ENCODE data around the gene KIF19.

KIF19 gene

DNA sequence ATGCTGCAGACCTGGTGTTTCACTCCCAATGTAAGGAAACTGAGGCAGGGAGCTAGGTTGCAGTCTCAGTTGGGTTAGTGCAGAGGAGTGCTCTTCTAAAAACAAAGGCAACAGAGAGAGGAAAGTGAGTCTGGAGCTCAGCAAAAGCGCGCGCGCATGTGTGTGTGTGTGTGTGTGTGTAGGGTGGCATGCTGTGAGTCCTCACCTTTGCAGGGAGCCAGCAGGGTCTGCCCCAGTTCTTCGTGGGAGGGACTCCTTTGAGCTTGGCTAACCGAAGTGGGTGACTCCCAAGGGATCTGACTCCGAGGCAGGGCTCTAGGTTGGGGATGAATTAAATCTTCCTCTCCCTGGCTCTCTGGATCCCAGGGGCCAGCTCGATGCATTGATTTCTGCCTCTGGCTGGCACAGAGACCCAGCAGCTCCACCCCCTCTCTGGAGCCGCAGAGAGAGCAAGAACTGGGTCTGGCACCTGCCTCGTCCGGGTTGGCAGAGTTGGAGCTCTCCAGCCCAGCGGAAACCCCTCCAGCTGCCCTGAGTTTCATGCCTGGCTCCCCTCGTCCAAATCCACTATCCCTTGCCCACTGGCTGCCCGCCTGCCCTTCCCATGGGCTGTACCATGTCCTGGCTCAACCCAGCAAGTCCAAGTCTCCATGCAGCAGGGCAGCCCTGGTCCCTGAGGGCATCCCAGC is 36.9 kb downstream of the KIF19 start:
- DNase-seq (ENCODE audit: low read depth): no peak

DNA sequence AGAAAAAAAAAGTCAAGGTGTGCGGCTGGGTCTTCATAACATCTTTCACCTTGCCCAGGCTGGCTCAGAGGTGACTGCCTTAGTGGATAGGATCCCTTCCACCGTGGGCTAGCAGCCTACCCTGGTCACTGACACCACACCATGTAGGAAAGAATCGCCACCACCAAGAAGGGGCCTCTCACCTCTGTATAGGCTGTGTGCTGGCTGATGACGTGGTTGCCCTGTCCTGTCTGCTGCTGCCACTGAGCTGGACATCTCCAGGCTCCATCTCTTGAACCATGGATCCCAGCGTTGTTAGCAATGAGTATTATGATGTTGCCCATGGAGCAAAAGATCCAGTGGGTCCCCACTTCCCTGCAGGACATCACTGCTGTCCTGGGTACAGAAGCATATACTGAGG is 41.2 kb downstream of the KIF19 start, which contains the start of gene GPR142:
TSS of gene GPR142 (plus strand) at position 301 of the 400 bp plus-strand sequence. CDS start 2,035 bp downstream, outside the sequence.
- no peak for DNase-seq (ENCODE audit: low read depth)

DNA sequence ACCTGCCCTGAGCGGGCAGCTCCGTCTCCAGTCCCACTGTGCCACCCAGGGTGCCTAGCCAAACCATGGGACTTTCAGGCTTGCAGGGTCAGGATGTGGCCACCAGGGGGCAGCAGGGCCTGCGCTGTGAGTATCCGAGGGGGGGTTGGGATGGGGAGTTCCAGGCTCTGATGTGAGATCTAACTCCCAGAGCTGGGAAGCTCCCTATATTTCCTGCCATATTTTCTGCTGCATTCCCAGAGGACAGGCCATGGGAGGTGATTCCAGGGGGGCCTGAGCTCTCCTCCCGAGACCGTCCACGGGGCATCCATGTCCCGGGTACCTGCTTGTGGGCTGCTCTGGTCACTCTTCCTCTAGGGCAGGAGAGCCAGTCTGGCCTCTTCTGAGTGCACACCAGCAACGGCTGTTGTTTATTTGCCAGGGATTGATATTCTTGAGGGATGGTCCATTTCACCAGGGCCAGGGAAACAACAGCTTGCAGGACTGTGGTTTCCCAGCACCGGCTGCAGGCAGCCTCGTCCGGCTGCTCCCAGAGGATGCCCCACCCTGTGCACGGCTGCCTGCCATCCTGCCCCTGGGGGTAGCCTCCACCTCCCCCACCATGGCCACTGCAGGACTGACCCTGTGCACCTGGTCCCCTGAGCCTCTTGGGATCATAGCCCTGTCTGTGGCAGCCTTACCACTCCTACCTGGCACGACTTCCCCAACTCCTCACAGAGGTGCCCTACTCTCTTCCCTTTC is 42.5 kb downstream of the KIF19 start:
- no peak for DNase-seq (ENCODE audit: low read depth)

DNA sequence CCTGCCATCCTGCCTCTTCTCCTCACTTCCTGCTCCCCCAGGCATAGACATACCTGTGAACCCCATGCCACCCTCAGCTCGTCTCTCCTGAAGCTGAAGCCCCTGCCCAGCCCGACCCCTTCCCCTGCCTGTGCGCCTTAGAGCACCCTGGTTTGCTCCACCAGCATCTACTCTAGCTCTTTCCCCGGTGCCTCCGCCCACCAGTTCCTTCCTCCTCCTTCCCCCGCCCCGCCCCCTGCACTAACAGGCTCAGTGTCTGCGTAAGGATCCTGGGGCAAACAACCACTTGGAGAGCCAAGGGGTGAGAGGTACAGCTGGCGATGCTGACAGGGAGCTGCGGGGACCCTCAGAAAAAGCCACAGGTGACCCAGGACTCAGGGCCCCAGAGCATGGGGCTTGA is 43.2 kb downstream of the KIF19 start:
- no peak for DNase-seq (ENCODE audit: low read depth)

DNA sequence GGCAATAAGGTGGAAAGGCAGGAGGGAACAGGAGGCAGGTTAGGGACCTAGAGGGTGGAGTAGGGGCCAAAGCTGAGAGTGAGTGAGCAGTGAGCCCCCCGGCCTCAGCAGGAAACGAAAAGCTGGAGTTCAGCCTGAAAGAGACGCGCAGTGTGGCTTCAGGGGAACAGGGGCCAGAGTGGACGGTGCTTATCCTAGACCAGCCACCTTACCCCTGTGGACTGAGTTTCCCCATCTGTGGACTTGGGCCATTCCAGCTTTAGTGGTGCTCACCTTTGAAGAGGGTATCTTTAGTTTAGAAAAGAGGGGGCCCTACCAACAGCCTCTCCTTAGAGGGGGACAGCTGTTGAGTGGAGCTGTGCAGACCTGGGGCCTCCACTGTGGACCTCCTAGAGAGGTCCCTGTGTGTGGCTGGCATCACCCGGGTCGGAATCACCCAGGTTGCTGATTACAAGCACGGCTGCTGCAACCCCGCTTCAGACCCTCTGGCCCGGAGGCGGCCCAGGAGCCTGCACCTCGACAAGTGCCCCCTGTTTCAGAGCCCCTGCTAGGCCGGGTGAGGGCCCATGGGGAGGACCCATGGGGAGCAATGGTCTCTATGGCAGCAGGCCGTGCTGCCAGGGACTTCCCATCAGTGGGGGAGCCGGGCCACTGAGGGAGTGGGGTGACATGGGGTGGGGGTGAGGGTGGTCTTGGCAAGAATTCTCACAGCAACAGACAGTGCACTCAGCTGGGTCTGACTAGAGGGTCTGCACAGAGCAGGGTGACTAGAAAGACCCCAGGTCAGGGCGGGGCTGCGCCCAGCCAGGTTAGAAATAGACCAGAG is 43.9 kb downstream of the KIF19 start:
- DNase-seq (ENCODE audit: low read depth): no peak

DNA sequence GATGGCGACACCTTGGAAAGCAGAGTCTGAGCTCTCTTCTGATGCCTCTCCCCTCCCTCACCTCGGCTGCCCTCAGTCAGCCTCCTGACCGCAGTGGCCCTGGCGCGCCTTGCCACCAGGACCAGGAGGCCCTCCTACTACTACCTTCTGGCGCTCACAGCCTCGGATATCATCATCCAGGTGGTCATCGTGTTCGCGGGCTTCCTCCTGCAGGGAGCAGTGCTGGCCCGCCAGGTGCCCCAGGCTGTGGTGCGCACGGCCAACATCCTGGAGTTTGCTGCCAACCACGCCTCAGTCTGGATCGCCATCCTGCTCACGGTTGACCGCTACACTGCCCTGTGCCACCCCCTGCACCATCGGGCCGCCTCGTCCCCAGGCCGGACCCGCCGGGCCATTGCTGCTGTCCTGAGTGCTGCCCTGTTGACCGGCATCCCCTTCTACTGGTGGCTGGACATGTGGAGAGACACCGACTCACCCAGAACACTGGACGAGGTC is 45.7 kb downstream of the KIF19 start:
- DNase-seq (ENCODE audit: low read depth): no peak

DNA sequence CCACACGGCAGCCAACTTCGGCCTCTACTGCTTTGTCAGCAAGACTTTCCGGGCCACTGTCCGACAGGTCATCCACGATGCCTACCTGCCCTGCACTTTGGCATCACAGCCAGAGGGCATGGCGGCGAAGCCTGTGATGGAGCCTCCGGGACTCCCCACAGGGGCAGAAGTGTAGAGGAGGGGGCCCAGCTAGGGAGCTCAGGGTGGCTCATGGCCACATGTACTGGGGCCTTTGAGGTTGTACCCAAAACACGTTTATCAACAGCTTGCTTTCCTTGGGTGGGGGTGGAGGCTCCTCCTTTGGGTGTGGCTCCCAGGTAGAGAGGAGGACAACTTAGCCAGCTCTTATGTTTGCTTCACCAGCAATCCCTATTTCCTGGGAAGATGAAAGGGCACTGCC is 46.4 kb downstream of the KIF19 start:
- DNase-seq (ENCODE audit: low read depth): no peak

DNA sequence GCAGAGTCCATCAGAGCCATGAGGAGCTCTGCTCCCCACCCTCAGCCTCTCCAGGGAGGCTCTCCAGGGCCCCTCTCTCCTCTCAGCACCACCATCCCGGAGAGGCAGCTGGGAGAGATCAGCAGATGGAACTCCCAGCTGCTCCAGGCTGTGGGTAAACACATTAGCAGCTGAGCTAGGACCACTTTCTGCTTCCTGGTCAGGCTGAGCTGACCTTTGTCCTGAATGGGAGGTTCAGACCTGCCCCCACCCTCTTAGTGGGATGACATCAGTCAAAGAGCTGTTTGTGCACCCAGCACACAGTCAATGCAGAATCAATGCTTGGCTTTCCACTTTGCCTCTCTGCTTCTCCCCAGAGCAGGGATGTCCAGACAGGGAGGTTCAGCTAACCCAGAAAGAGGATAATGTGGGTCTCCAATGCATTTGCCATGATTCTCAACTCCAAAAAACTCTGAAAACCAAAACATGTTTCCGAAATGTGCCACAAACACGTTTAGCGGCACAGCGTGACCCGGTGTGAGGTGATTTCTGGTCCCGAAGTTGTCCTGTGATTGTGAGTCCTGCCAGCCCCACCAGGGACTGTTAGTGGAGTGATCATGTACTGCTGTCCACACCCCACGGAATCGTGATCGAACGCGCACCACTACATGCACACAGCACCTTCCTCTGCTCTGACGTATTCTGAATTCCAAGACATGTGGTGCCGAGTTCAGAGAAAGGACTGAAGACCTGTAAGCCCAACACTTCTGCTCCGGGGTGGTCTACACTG is 48.0 kb downstream of the KIF19 start:
- no peak for DNase-seq (ENCODE audit: low read depth)

DNA sequence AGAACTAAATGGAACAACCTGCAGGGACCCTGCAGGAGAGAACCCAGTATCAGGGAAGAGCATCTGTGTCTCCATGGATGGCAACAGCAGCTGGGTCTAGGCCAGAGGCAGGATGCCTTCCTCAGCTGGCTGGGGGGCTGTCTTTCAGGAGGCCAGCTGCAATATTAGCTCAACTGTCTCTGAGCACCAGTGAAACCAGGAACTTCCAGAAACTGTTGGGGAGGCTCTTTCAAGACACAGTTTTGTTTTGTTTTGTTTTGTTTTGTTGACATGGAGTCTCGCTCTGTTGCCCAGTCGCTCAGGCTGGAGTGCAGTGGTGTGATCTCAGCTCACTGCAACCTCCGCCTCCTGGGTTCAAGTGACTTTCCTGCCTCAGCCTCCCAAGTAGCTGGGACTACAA is 48.8 kb downstream of the KIF19 start:
- DNase-seq (ENCODE audit: low read depth): no peak

DNA sequence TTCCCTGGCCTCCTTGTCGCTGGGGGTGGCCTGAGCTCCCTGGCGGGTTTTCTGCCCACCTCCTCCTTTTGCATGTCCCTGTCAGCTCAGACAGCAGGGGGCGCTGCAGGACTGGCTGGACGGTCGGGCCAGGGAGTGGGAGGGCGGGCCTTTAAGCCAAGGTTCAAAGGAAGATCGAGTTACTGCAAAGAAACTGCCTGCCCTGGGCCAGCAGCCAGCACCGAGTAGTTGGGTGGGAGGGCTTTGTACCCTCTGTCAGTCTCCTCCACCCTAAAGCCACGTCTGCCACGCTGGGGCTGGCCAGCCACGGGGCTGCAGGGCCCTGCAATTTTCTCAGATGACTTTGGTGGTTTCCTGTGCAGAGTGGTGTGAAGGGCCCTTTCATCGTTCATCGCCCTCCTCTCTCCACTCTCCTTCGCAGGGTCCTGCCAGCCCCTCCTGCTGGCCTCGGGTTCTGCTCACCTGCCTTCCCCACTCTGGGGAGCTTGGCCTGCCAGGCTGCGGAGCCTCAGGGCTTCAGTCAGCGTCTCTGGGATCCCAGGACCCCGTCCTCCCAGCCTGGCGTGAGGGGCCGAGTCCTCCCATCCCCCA is 53.6 kb downstream of the KIF19 start:
- DNase-seq (ENCODE audit: low read depth): no peak

DNA sequence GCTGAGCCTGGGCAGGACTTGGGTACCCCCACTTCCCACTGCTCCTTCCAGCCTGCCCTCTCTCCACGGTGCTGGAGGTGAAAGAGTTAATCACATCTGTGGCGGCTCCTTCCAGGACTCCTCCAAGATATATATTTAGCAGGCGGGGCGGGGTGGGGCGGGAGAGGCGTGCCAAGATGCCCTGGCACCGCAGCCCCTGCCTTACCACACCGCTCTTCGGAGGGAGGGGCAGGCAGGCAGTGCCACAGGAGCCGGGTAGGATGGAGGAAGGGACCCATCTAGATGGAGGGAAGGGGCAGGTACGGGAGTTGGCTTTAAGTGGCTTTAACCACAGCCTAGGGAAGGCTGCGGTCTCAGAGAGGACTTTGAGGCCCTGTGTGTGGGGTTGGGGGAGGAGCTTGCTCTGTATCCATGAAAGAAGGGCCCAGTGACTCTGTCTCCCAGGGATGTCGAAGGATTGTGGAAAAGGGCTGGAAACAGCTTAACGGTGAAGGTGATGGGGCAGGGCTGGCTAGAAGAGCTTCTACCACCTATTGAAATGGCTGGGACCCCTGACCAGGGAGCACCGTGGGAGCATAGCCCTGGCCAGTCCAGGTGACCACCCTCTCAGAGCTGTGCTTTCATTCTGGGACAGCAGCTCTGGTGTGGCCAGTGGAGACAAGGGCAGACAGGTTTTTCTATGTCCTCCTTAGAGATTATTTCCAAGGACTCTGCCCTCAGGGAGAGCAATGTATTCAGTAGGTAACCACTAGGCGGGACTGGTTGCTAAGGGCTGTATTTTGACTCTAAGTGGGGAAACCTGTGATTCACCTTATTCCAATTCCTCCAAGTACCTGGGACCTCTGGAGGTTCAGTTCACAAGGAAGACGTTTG is 54.3 kb downstream of the KIF19 start:
- DNase-seq (ENCODE audit: low read depth): no peak

DNA sequence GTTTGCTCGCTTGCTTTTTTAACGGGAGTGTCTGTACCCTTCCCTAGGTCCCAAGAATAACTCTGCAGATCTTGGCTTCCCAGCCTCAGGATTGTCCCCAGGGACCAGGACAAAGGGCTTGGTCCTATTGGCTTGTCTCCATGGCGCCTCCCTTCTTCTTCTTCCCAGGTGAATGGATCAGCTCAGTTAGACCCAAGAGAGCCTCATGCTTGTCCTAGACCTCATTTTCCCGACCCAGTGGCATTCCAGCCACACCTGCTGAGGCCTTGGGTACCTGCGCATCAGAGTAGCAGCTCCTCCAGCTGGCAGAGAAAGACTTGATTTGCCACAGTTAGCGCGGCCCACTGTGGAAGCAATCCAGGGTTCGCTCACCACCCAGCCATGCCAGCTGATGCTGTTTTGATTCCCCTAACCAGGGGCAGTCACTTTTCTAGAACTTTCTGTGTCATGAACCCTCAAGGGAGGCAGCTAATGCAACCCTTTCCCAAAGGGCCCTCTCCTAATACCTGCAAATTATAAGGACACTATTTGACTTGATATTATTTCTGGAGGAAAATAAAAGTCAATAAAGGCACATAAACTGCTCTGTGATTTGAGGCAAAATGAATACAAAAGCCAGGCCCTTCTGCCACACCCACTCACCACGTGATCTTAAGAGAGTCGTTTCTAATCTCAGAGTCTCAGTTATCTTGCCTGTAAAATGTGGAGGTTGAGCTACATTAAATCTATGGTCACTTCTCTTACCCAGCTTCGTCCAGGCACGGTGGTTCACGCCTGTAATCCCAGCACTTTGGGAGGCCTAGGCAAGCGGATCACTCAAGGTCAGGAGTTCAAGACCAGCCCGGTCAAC is 55.2 kb downstream of the KIF19 start:
- DNase-seq (ENCODE audit: low read depth): no peak

DNA sequence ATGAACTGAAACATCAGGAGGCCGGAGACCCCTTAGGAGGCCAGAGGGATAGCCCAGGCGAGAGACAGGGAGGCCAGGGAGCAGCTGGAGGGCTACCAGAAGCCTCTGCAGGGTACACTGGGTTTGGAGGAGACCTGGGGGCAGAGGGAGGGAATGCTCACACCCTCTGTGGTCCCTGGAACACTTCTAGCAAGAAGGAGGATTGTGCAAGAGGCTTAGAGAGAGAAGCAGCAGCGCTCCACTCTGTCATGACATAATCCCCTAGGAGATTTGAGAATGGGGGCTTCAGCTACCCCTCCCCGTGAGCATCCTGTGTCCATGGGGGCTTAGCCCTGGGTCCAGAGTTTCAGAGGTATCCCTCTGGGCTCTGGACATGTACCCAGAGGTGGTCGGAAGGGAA is 57.1 kb downstream of the KIF19 start:
- DNase-seq (ENCODE audit: low read depth): no peak

DNA sequence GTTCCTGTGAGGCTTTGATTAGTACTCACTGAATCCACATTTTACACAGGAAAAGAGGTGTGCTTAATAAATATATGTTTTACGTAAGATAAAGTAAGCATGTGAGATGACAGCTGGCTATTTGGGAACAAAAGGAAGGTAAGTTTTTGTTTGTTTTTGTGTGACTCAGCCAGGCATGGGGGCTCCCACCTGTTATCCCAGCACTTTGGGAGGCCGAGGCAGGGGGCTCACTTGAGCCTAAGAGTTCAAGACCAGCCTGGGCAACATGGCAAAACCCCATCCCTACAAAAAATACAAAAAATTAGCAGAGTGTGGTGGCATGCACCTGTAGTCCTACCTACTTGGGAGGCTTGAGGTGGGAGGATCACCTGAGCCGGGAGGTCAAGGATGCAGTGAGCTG is 59.2 kb downstream of the KIF19 start:
- DNase-seq (ENCODE audit: low read depth): no peak

DNA sequence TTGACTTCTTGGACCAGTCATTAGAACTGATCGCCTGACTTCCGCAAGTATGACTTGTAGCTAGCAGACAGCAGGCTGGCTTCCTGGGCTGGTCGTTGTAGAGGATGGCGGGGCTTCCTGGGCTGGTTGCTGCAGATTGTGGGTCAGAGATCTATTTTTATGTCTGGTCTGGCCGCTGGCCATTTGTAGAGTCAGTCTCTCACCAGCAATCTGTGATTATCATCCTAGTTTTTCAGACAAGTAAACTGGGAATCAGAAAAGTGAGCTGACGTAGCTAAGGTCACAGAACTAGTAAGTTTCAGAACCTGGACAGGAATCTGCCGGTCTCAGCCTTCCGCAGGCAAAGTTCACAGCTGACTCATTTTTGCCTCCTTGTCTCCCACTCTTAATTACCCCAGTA is 60.4 kb downstream of the KIF19 start:
- DNase-seq (ENCODE audit: low read depth): no peak

DNA sequence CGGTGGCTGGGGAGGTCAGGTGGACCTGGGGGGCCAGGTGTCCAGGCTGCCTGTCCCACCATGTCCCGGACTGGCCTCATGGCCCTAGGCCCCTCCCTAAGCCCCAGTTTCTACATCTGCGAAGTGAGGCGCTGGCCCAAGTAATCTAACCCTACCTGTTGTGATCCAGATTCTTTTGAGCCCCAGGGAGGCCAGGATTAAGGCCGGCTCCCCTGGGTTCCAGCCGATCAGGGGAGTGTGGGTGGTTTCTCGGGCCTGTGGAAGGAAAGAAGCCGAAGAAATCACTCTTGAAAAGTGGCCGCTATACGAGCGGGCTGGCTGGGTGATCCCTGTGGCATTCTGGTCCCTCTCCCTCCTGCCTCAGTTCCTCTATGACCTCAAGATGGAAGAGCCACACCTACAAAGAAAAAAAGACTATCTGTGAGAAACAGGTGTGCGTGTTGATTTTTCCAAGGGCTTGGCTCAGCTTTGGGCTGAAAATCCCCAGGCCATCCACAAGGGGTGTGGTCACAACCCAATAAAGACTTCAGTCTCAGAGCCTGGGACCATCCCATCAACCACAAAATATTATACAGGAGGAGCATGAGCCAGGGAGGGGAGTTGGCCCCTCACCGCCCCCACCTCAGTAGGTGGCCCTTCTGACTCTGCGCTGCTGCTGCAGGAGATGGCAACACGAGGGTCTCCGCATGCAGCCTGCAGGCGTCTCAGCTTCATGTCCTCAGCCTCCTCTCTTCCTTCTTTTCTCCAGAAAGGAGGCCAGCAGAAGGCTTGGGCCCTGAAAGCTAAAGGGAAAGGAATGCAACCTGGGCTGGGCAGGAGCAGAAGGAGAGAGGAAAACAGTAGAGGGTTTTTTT is 61.6 kb downstream of the KIF19 start:
- DNase-seq (ENCODE audit: low read depth): no peak

DNA sequence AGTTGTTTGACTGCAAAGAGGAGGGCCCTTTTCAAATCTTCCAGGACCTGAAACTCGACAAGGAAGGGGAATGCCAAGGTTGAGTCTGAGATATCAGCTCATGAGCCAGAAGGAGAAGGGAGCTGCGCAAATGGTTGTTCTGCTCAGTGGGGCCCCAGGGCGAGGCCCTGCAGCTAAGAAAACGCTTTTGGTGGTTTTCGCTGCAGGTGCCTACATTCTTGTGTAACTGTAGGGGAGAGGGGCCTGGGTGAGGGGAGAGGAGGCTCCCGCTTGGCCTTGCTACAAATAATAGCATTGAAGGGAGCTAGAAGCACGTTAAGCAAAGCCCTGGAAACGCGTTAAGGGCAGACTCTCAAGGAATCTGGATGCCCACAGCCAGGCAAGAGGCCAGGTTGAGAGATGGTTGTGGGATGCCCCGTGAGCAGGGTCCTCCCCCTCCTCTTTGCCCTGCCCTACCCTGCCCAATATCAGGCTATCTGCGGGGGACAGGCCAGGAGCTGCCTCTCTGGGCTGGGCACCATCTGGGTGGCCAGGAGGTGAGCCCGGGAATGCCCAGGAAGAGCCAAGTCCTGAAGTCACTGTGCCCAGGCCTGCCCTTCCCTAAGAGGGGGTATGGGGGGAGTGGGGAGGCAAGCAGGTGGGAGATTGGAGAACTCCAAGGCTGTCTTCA is 63.2 kb downstream of the KIF19 start:
- no peak for DNase-seq (ENCODE audit: low read depth)

Data from GM04503 (cell line).